Pancreas (tissue), 10 donors: ENCODE measurements around the gene MREG. TPM values are rescaled to one million over a fixed set of nuclear protein-coding genes. Genes with fewer than 3 reads are reported as not detected.

Source experiments
- ATAC-seq, 4 donors: fragments of 200-7000 bp; cut with Tn5 transposase; one replicate each; pipeline versions ENCODE4 v1.8.0 to v1.9.1; 2020; ENCODE audit warnings: mild to moderate bottlenecking in 4 of 4, moderate library complexity in 4 of 4
- DNase-seq, 6 donors: peaks; one replicate each; pipeline ENCODE4 v3.0.0-alpha.2; 2020
- FAIRE-seq: peaks from 2 replicates; lab custom pipeline; 2012; peaks lifted over from hg19 to GRCh38; lab: Jason Lieb, UNC
- H3K27ac ChIP-seq, 4 donors: fragments of 200-600 bp; sonication (generic); 1 replicate in 3 of 4; 2 replicates in 1 of 4; pipeline versions ENCODE4 v1.5.0 to v1.8.0; 2020
- H3K27me3 ChIP-seq, 4 donors: fragments of 200-600 bp; one replicate each; pipeline ENCODE4 v1.8.0; 2021
- H3K36me3 ChIP-seq, 3 donors: fragments of 200-600 bp; sonication (generic) in 1 of 3; one replicate each; pipeline versions ENCODE4 v1.5.0 to v1.8.0; 2020 to 2021
- H3K4me1 ChIP-seq, 3 donors: fragments of 200-600 bp; one replicate each; pipeline ENCODE4 v1.8.0; 2021
- H3K4me3 ChIP-seq, 4 donors: fragments of 200-600 bp; sonication (generic) in 2 of 4; one replicate each; pipeline versions ENCODE4 v1.5.0 to v1.8.0; 2020 to 2021
- H3K9me3 ChIP-seq, 4 donors: fragments of 200-600 bp; one replicate each; pipeline ENCODE4 v1.8.0; 2021
- CTCF ChIP-seq, 4 donors: fragments of 200-600 bp; sonication (generic) in 3 of 4; IDR thresholded peaks; one replicate each; pipeline versions ENCODE4 v1.5.0 to v1.8.0; 2021; ENCODE audit warnings: antibody characterized with exemption in 4 of 4
- WGBS, 2 donors: extraction: QIAGEN DNeasy Blood & Tissue Kit; methylation state at CpG; one replicate each; pipeline ENCODE4 v1.1.7; 2013; 5-methylcytosine and 5-hydroxymethylcytosine counted together
- intact Hi-C, 3 donors: fragments of 100-400 bp; cut with DNase I; formaldehyde crosslinking; loops; one replicate each; pipeline versions ENCODE4 v1.11.1 to v1.14.2; 2022
- polyA plus RNA-seq, 2 donors: library from polyadenylated mRNA; stranded (reverse); fragments of 200-250 nt; gene quantifications; one replicate each; pipeline ENCODE4 v1.2.3, GENCODE V29; 2013
- total RNA-seq, 6 donors: library from RNA; stranded (reverse); fragmentation: NEBNext Ultra II Directional in 4 of 6; extraction: Animal tissue kit (Norgen Biotek cat#: 25700) in 4 of 6; gene quantifications; one replicate each; pipeline versions ENCODE4 v1.2.1 to v1.2.4, GENCODE V29; 2021 to 2023
- donor health status: healthy with polysubstance abuse.
- donor health status: DM: no; HTN: no; CAD: no; lungs with moderate emphysema.
- donor health status: DM: no; HTN: no; CAD: no.
- donor health status: control.
- donor health status: control.
- donor health status: Bipolar disorder and iron deficiency.
- donor health status: DM: yes; HTN: yes; CAD: no.
- donor health status: DM: no; HTN: no; CAD: no.
- donor health status: DM: no; HTN: no; CAD: no.
- donor health status: DM: yes; HTN: yes; CAD: no.

Gene MREG
- total and polyA plus RNA-seq, 8 donors = 1.2 to 4.8 (median 2.3) TPM

GRCh38 chr2:216033403-216033802 is 20.1 kb upstream of the MREG start:
- FAIRE-seq = no peak
- Histone ChIP-seq H3K4me1 (no peaks in the 10 kb centered on the region), H3K9me3 (no peaks in the 10 kb centered on the region), H3K36me3 (no peaks in the 10 kb centered on the region), H3K27me3 (no peaks in the 10 kb centered on the region), H3K4me3 (no peak overlapping the region), H3K27ac (no peak overlapping the region)
- TF ChIP-seq CTCF (IDR thresholded peaks at IDR 0.05) = no peak
- 93 to 96% methylated on average over 3 of the region's 3 CpGs for WGBS, 2 donors
- ATAC-seq = no peak
- intact Hi-C loops = no loop called here
- no peak for DNase-seq

GRCh38 chr2:216031960-216032689 is 18.8 kb upstream of the MREG start:
- 85 to 94% methylated on average over 1 of the region's 1 CpG for WGBS, 2 donors
- intact Hi-C loops = no loop called here
- ATAC-seq = no peak

GRCh38 chr2:216030216-216030615 is 16.9 kb upstream of the MREG start:
- no peaks in the 10 kb centered on the region for H3K4me1 ChIP-seq
- ATAC-seq (no peak), DNase-seq (no peak), FAIRE-seq (no peak)
- WGBS, 2 donors = 93 to 97% methylated on average over 3 of the region's 3 CpGs
- TF ChIP-seq CTCF (IDR thresholded peaks at IDR 0.05) = no peak
- H3K9me3 ChIP-seq = no peaks in the 10 kb centered on the region
- H3K36me3 ChIP-seq = no peaks in the 10 kb centered on the region
- H3K27ac ChIP-seq = no peak overlapping the region
- intact Hi-C loops = no loop called here
- no peaks in the 10 kb centered on the region for H3K27me3 ChIP-seq
- H3K4me3 ChIP-seq = no peak overlapping the region

More at GRCh38 chr2:216031960-216032689, 18.8 kb upstream of the MREG start:
- H3K27ac ChIP-seq = no peak overlapping the region
- TF ChIP-seq CTCF (IDR thresholded peaks at IDR 0.05) = no peak
- DNase-seq (no peak), FAIRE-seq (no peak)
- H3K36me3 ChIP-seq = no peaks in the 10 kb centered on the region
- H3K9me3 ChIP-seq = no peaks in the 10 kb centered on the region
- no peak overlapping the region for H3K4me3 ChIP-seq
- H3K27me3 ChIP-seq = no peaks in the 10 kb centered on the region
- no peaks in the 10 kb centered on the region for H3K4me1 ChIP-seq

- intact Hi-C loops = no loop called here
- Histone ChIP-seq H3K27me3 (no peaks in the 10 kb centered on the region), H3K27ac (no peak overlapping the region), H3K36me3 (no peaks in the 10 kb centered on the region), H3K4me1 (no peaks in the 10 kb centered on the region), H3K9me3 (no peaks in the 10 kb centered on the region), H3K4me3 (no peak overlapping the region)
- 86 to 93% methylated on average over 7 of the region's 7 CpGs for WGBS, 2 donors
- no peak for ATAC-seq
- no peak for TF ChIP-seq CTCF (IDR thresholded peaks at IDR 0.05)
- FAIRE-seq = no peak
- no peak for DNase-seq
Measured at GRCh38 chr2:216029416-216030129, 16.2 kb upstream of the MREG start.
